ENCODE data around the gene CNTROB.

The CNTROB gene

DNA sequence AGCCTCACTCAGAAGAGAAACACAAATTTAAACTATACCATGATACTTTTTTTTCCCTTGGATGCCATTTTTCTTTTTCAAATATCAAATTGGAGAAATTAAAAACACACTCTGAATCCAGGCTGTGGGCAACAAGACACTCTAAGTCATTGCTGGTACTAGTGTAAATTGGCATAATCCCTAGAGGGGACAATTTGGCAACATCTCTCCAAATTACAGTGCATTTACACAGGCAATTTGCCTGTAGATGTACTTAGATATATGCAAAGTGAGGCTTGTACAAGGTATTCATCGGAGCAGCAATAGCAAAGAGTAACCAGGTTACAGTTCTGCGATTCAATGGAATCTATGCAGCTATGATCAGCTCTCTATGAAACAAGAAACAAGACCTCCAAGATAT, 63.7 kb downstream of the CNTROB start:
- TF ChIP-seq, protein P1, sequence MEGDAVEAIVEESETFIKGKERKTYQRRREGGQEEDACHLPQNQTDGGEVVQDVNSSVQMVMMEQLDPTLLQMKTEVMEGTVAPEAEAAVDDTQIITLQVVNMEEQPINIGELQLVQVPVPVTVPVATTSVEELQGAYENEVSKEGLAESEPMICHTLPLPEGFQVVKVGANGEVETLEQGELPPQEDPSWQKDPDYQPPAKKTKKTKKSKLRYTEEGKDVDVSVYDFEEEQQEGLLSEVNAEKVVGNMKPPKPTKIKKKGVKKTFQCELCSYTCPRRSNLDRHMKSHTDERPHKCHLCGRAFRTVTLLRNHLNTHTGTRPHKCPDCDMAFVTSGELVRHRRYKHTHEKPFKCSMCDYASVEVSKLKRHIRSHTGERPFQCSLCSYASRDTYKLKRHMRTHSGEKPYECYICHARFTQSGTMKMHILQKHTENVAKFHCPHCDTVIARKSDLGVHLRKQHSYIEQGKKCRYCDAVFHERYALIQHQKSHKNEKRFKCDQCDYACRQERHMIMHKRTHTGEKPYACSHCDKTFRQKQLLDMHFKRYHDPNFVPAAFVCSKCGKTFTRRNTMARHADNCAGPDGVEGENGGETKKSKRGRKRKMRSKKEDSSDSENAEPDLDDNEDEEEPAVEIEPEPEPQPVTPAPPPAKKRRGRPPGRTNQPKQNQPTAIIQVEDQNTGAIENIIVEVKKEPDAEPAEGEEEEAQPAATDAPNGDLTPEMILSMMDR (IDR thresholded peaks at IDR 0.05; ENCODE audit: low read depth, low read length, missing control alignments): no peak
- DNase-seq (ENCODE audit: low read depth): no peak
- H3K4me3 ChIP-seq (ENCODE audit: low read depth, low read length): no peak overlapping the region

DNA sequence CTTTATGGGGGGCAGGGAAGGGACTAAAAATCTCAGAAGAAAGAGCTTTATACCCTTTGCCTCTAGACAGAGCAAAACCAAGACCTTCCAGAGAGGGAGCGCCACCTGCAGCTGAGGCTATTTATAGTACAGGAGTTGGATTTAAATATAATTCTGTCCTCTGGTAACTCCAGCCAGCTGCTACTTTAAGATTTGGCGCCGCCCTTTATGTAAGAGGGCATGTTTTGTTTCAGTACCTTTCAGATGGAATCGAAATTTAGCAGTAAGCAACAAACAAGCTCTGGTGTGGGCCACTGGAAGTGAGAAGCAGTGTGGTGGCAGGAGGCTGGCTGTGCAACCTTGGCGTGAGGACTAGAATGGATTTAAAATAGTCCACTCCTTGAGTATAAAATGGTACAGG, 65.2 kb downstream of the CNTROB start:
- no peak for DNase-seq (ENCODE audit: low read depth)
- no peak overlapping the region for H3K4me3 ChIP-seq (ENCODE audit: low read depth, low read length)

More for the DNA sequence above, 65.2 kb downstream of the CNTROB start:
- TF ChIP-seq, protein P1 (IDR thresholded peaks at IDR 0.05; ENCODE audit: low read depth, low read length, missing control alignments): peak; percentile 25
